CD4-positive, alpha-beta T cell (primary cell): ENCODE results near the gene MTHFR. TPM values are rescaled to one million over a fixed set of nuclear protein-coding genes. Genes with fewer than 3 reads are reported as not detected.
A peak's percentile ranks its signal among the peaks of the same experiment; 100 is the strongest.

ENCODE experiments used
- ATAC-seq: fragments of 200-7000 bp; cut with Tn5 transposase; one replicate; pipeline ENCODE4 v1.10.0; 2022; ENCODE audit warnings: mild to moderate bottlenecking; ENCODE audit not compliant: poor library complexity
- CTCF ChIA-PET: fragments of 350-600 bp; sonication (Branson Sonifier 250); formaldehyde crosslinking; loops from one replicate; lab custom pipeline; 2021; ENCODE audit warnings: antibody characterized with exemption, inconsistent platforms; lab: Charles Lee
- POLR2A ChIA-PET: fragments of 350-600 bp; sonication (Branson Sonifier 250); formaldehyde crosslinking; loops from one replicate; lab custom pipeline; 2021; ENCODE audit warnings: antibody characterized with exemption, inconsistent platforms; lab: Charles Lee
- DNase-seq, 14 experiments: peaks; one replicate each; pipeline ENCODE4 v3.0.0-alpha.2; 2013 to 2020; ENCODE audit warnings: mixed read lengths in 2 of 14
- H3K27ac ChIP-seq, 2 donors: one replicate each; pipeline versions ENCODE4 v1.5.1 to v1.7.0; 2013; ENCODE audit warnings: low read length in 2 of 2, low read depth in 1 of 2, mild to moderate bottlenecking in 1 of 2
- H3K27me3 ChIP-seq, 2 experiments: 1 replicate in 1 of 2; 2 replicates in 1 of 2; pipeline versions ENCODE4 v1.6.1 to v1.7.0; 2013; ENCODE audit warnings: low read length in 2 of 2, control low read depth in 1 of 2, mild to moderate bottlenecking in 1 of 2, moderate library complexity in 1 of 2; ENCODE audit not compliant: insufficient read depth in 2 of 2, control insufficient read depth in 1 of 2
- H3K36me3 ChIP-seq: one replicate; pipeline ENCODE4 v1.6.1; 2013; ENCODE audit warnings: low read length, control low read depth; ENCODE audit not compliant: insufficient read depth
- H3K4me1 ChIP-seq: one replicate; pipeline ENCODE4 v1.6.1; 2013; ENCODE audit warnings: low read length, control low read depth; ENCODE audit not compliant: insufficient read depth
- H3K4me3 ChIP-seq: one replicate; pipeline ENCODE4 v1.5.1; 2013; ENCODE audit warnings: mild to moderate bottlenecking, low read length, moderate library complexity
- H3K9me3 ChIP-seq, 2 experiments: 1 replicate in 1 of 2; 2 replicates in 1 of 2; pipeline versions ENCODE4 v1.6.1 to v1.7.0; 2013; ENCODE audit warnings: low read length in 2 of 2, mild to moderate bottlenecking in 2 of 2, control low read depth in 1 of 2, moderate library complexity in 1 of 2; ENCODE audit not compliant: control insufficient read depth in 1 of 2, insufficient read depth in 1 of 2
- H3K27ac Mint-ChIP-seq: one replicate; pipeline ENCODE4 v1.8.0; 2020; ENCODE audit warnings: mixed read lengths
- H3K27me3 Mint-ChIP-seq: one replicate; pipeline ENCODE4 v1.8.0; 2021; ENCODE audit warnings: mixed read lengths
- H3K36me3 Mint-ChIP-seq: one replicate; pipeline ENCODE4 v1.8.0; 2021; ENCODE audit warnings: low read depth, mixed read lengths
- H3K4me1 Mint-ChIP-seq: one replicate; pipeline ENCODE4 v1.8.0; 2021; ENCODE audit warnings: low read depth, mixed read lengths
- H3K4me3 Mint-ChIP-seq: one replicate; pipeline ENCODE4 v1.8.0; 2020; ENCODE audit warnings: mild to moderate bottlenecking, mixed read lengths
- H3K9me3 Mint-ChIP-seq: one replicate; pipeline ENCODE4 v1.8.0; 2020; ENCODE audit warnings: mixed read lengths
- intact Hi-C, 2 experiments: fragments of 100-400 bp; cut with DNase I in 1 of 2; cut with micrococcal nuclease in 1 of 2; formaldehyde crosslinking; loops; one replicate each; pipeline versions ENCODE4 v1.15.1 to v1.9.0; 2023 to 2025; cut with DNase I, micrococcal nuclease
- total RNA-seq, 174 experiments: library from RNA in 2 of 174; stranded (reverse) in 2 of 174; gene quantifications; one replicate each; pipeline ENCODE4 v1.2.3 and lab custom pipeline; 2021 to 2026
- TF ChIP-seq, protein P1 (sequence below): fragments of 200-600 bp; IDR thresholded peaks from one replicate; pipeline ENCODE4 v1.8.0; 2022; ENCODE audit warnings: antibody characterized with exemption, mild to moderate bottlenecking

MTHFR gene
- total RNA-seq, 2 experiments from 2014 or later: 30.8 to 31.3 TPM

DNA sequence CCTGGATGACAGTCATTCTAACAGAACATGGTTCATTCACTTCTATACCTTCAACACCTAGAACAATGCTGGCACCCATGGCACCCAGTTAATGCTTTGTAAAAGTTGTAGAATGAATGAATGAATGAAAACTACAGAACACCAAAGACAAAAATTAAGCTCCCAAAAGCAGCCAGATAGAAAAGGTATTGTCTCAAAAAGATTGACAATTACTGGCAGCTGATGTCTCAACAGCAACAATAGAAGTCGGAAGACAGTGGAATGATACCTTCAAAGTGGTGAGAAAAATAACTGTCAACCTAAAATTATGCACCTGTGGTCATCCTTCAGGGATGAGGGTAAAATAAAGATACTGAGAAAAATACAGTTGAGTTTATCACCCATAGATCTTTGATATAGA lies 48.7 kb downstream of the MTHFR start:
- ChIA-PET CTCF (interaction anchor here (2.0 kb wide), 1 partner anchor 111 kb away, joined by 5 read pairs; no protein-coding TSS in a partner anchor), POLR2A (no interaction called here)
- intact Hi-C loops: no loop called here

DNA sequence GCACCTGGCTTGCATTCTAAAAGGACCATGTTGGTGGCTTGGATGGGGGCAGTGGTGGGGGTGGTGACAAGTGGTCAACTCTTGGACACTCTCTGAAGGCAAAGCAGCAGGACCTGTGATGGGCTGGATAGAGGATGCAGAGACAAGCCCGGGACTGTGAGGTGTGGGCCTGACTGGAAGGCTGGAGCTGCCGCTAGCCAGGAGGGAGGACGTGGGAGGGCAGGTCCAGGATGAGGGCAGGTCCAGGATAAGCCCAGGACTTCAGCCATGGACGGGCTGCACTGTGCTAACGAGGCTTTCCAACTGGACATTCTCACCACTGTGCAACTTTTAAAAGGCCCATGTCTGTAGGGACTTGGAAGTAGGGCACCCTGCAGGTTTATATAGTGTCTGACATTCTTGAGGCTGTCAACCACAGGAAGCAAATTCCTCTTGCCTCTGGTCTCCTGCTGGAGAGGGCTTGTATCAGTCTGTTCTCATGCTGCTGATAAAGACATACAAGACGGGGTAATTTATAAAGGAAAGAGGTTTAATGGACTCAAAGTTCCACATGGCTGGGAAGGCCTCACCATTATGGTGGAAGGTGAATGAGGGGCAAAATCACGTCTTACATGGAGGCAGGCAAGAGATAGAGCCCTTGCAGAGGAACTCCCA lies 52.1 kb downstream of the MTHFR start:
- H3K4me3 ChIP-seq: no peak overlapping the region
- no peak for DNase-seq

More for the DNA sequence above, 48.7 kb downstream of the MTHFR start:
- no peaks in the 10 kb centered on the region for H3K9me3 Mint-ChIP-seq
- TF ChIP-seq, protein P1, sequence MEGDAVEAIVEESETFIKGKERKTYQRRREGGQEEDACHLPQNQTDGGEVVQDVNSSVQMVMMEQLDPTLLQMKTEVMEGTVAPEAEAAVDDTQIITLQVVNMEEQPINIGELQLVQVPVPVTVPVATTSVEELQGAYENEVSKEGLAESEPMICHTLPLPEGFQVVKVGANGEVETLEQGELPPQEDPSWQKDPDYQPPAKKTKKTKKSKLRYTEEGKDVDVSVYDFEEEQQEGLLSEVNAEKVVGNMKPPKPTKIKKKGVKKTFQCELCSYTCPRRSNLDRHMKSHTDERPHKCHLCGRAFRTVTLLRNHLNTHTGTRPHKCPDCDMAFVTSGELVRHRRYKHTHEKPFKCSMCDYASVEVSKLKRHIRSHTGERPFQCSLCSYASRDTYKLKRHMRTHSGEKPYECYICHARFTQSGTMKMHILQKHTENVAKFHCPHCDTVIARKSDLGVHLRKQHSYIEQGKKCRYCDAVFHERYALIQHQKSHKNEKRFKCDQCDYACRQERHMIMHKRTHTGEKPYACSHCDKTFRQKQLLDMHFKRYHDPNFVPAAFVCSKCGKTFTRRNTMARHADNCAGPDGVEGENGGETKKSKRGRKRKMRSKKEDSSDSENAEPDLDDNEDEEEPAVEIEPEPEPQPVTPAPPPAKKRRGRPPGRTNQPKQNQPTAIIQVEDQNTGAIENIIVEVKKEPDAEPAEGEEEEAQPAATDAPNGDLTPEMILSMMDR: no peak
- ATAC-seq (no peak), DNase-seq (no peak)
- H3K4me1 Mint-ChIP-seq: no peaks in the 10 kb centered on the region
- H3K27ac Mint-ChIP-seq: no peak overlapping the region
- no peaks in the 10 kb centered on the region for H3K36me3 Mint-ChIP-seq
- Histone ChIP-seq H3K27ac (no peak overlapping the region), H3K4me3 (no peak overlapping the region), H3K27me3 (peaks cover 0 to 9% of the 10 kb centered on the region in 2 experiments), H3K9me3 (peaks cover 0 to 5% of the 10 kb centered on the region in 2 experiments), H3K36me3 (no peaks in the 10 kb centered on the region), H3K4me1 (peaks cover 10% of the 10 kb centered on the region)
- peaks cover 12% of the 10 kb centered on the region for H3K27me3 Mint-ChIP-seq
- H3K4me3 Mint-ChIP-seq: no peak overlapping the region

DNA sequence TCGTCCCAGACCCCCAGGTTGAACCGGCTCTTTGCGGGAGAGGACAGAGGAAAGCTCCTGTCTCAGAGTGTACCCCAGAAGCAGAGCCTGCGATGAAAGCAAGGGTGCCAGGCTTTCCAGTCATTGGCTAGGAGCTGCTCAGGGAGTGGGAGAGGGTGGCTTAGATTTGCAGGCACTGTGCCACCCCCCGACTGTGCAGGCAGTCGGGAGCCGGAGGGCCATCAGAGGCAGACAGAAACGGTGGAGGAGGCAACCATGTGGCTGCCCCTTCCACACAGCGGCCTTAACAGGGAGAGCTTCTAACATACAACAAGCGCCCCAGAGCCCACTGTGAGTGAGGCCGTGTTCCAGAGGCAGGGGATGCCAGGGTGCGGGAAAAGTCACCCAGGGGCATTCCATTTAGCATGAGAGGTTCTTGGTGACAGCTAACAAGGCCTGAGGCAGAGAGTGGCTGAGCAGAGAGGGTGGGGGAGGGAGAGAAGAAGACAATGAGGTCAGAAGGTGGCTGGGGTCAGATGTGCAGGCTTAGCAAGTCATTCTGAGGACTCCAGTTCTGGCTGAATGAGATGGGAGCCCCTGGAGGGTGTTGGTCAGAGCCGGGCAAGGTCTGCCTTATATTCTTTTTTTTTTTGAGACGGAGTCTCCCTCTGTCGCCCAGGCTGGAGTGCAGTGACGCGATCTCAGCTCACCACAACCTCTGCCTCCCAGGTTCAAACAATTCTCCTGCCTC lies 53.2 kb downstream of the MTHFR start:
- Mint-ChIP-seq H3K9me3 (no peaks in the 10 kb centered on the region), H3K27me3 (no peaks in the 10 kb centered on the region), H3K4me1 (peaks cover 7% of the 10 kb centered on the region), H3K36me3 (peaks cover 14% of the 10 kb centered on the region), H3K4me3 (no peak overlapping the region), H3K27ac (peak overlapping the region; percentile 33)
- no peaks in the 10 kb centered on the region for H3K9me3 ChIP-seq
- ChIA-PET POLR2A (no interaction called here), CTCF (no interaction called here)
- no peaks in the 10 kb centered on the region for H3K27me3 ChIP-seq
- H3K36me3 ChIP-seq: peaks cover 27% of the 10 kb centered on the region
- no peak overlapping the region for H3K4me3 ChIP-seq
- TF ChIP-seq, protein P1: no peak
- ATAC-seq (no peak), DNase-seq (peak in 1 of 14 experiments; percentile 10)
- peaks cover 15% of the 10 kb centered on the region for H3K4me1 ChIP-seq
- no peak overlapping the region for H3K27ac ChIP-seq
- intact Hi-C loops: no loop called here

More for the DNA sequence above, 52.1 kb downstream of the MTHFR start:
- CTCF ChIA-PET: no interaction called here
- no peak for ATAC-seq
- H3K27me3 ChIP-seq: no peaks in the 10 kb centered on the region
- H3K27me3 Mint-ChIP-seq: no peaks in the 10 kb centered on the region
- peaks cover 20% of the 10 kb centered on the region for H3K36me3 ChIP-seq
- H3K27ac Mint-ChIP-seq: no peak overlapping the region
- H3K9me3 ChIP-seq: no peaks in the 10 kb centered on the region
- H3K36me3 Mint-ChIP-seq: peaks cover 13% of the 10 kb centered on the region
- intact Hi-C loops: no loop called here
- POLR2A ChIA-PET: no interaction called here
- TF ChIP-seq, protein P1: no peak
- H3K27ac ChIP-seq: no peak overlapping the region
- H3K4me1 ChIP-seq: peaks cover 12% of the 10 kb centered on the region
- H3K4me3 Mint-ChIP-seq: no peak overlapping the region
- no peaks in the 10 kb centered on the region for H3K9me3 Mint-ChIP-seq
- peaks cover 7% of the 10 kb centered on the region for H3K4me1 Mint-ChIP-seq
